Measurements from ENCODE around the gene ETFA.

GRCh38 chr15:76175442-76175841, 135.8 kb downstream of the ETFA start:
- TF ChIP-seq YY1 (IDR thresholded peaks at IDR 0.05; ENCODE audit: low read depth, low read length) (no peak), RAD21 (IDR thresholded peaks at IDR 0.05; ENCODE audit: insufficient read depth, low read depth, low read length) (no peak), MYC (IDR thresholded peaks at IDR 0.05; ENCODE audit: insufficient read depth, insufficient read length, insufficient replicate concordance, low read length, severe bottlenecking) (no peak), MEF2A (IDR thresholded peaks at IDR 0.05; ENCODE audit: insufficient read depth, low read depth, low read length) (no peak), NR2F1 (conservative IDR thresholded peaks at IDR 0.05) (no peak), E2F4 (IDR thresholded peaks at IDR 0.05; ENCODE audit: low read depth, low read length) (no peak), CTCF (IDR thresholded peaks at IDR 0.05 in 2 of 3, conservative IDR thresholded peaks at IDR 0.05 in 1 of 3; ENCODE audit: control insufficient read depth in 2 of 3, extremely low read depth in 1 of 3, insufficient read depth in 1 of 3, low read depth in 3 of 3, low read length in 3 of 3) (no peak), SREBF2 (IDR thresholded peaks at IDR 0.05; ENCODE audit: low read length) (no peak), NFXL1 (IDR thresholded peaks at IDR 0.05; ENCODE audit: borderline replicate concordance) (no peak), CHD1 (IDR thresholded peaks at IDR 0.05; ENCODE audit: low read depth, low read length) (no peak)

All from GM12878 (cell line).